HEK293T (cell line): ENCODE data around the gene TRERF1.

Source experiments
- ARNT ChIP-seq: fragments of 450-650 bp; IDR thresholded peaks from 2 replicates; pipeline ENCODE4 v1.6.1; 2017; ENCODE audit warnings: mild to moderate bottlenecking
- FOXA1 ChIP-seq: fragments of 450-650 bp; IDR thresholded peaks from 2 replicates; pipeline ENCODE4 v1.6.1; 2016; ENCODE audit warnings: mild to moderate bottlenecking
- FOXK2 ChIP-seq: fragments of 450-650 bp; IDR thresholded peaks from 2 replicates; pipeline ENCODE4 v1.6.1; 2016; ENCODE audit warnings: mild to moderate bottlenecking

DNA sequence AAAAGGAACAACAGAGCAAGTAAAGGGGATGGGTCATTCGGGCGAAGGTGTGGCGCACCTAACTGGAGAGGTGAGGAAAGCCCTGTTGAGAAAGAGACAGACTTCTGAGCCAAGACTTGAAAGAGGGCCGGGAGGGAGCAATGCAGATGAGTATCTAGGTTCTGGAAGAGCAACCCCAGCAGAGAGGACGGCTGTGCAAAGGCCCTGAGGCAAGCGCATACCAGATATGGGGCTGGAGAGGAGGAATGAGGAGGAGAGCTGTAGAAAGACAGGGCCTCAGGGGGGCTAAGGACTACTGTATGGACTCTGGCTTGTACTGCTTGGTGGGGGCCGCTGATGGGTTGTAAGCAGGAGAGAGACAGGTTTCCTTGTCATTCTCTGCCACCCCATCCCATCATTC is 21.9 kb downstream of the TRERF1 start:
- TF ChIP-seq ARNT (no peak), FOXK2 (no peak), FOXA1 (no peak)
